Measurements from ENCODE around the gene TOB1.

TOB1 gene

DNA sequence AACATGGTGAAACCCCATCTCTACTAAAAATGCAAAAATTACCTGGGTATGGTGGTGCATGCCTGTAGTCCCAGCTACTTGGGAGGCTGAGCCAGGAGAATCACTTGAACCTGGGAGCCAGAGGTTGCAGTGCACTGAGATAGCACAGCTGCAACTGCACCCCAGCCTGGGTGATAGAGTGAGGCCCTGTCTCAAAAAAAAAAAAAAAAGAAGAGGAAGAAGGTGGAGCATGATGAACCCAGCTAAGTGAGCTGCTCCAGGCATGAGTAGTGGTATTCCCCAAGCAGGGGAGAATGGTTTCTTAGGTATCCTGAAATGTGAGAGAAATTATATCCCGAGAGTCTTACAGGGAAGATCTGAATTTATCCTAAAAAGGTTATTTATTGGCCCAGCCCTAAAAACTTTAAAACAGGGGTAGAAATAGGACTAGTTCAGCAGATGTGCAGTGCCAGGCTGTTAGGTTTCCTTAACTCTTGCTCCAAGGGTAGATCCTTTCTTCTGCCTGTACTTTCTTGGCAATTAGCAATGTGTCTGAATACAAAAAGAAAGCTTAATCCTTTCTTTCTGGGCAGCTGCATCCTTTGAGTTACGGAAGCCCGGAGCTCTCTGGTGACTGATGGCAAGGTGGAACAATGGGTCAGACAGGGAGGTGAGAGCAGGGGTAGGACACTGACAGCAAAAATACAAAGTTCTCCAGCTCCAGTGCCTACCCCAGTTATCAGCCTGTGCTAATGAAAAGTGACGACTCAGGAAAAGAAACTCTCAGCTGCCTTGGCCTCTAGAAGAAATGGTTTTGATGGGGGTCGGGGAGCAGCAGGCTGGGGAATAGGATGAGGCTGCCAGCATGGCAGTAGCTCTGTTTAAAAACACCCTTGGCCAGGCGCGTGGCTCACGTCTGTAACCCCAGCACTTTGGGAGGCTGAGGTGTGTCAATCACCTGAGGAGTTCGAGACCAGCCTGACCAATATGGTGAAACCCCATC is 36.5 kb upstream of the TOB1 start:
- H3K27ac ChIP-seq (ENCODE audit: low read length), result no peak overlapping the region

DNA sequence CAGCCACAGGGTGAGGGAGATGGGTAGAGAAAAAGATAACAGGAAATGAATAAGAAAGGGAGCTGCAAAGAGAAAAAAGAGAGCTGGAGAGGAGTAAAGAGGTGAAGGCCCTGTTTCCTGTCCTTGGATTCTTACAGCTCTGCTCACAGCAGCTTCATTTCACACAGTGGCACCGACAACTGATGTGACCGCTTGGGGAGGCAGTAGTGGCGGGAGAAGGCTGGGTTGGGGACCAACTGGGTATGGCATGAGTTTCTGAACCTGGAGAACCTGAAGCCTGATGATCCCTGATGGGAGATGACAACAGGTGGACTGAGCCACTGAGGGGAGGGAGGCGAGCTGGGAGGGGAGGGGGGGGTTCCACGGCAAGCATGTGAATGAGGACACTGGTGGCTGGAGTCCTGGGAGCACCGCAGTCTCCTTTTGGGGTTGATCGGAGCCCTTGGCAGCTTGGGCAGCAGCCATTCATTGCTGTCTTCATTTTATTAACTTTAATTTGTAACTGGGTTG is 34.3 kb upstream of the TOB1 start:
- no peak for DNase-seq
- Histone ChIP-seq H3K4me1 (ENCODE audit: insufficient read depth, low read length) (no peaks in the 10 kb centered on the region), H3K36me3 (ENCODE audit: insufficient read depth, low read length) (no peaks in the 10 kb centered on the region), H3K79me2 (ENCODE audit: insufficient read depth, low read length) (no peaks in the 10 kb centered on the region), H4K20me1 (ENCODE audit: insufficient read depth, low read length) (no peaks in the 10 kb centered on the region), H3K4me3 (ENCODE audit: low read depth in 1 of 2, low read length in 2 of 2) (no peak overlapping the region), H3K27ac (ENCODE audit: low read length) (no peak overlapping the region), H3K4me2 (ENCODE audit: insufficient read depth, low read length) (no peak overlapping the region), H3K27me3 (ENCODE audit: insufficient read depth, low read length, poor library complexity) (no peaks in the 10 kb centered on the region), H2AFZ (ENCODE audit: low read depth, low read length) (no peak overlapping the region), H3K9me3 (ENCODE audit: insufficient read depth, low read length, severe bottlenecking) (no peaks in the 10 kb centered on the region), H3K9ac (ENCODE audit: low read depth, low read length) (no peak overlapping the region)
- no peak for ATAC-seq (ENCODE audit: insufficient read depth, low read depth)
- TF ChIP-seq, protein P1, sequence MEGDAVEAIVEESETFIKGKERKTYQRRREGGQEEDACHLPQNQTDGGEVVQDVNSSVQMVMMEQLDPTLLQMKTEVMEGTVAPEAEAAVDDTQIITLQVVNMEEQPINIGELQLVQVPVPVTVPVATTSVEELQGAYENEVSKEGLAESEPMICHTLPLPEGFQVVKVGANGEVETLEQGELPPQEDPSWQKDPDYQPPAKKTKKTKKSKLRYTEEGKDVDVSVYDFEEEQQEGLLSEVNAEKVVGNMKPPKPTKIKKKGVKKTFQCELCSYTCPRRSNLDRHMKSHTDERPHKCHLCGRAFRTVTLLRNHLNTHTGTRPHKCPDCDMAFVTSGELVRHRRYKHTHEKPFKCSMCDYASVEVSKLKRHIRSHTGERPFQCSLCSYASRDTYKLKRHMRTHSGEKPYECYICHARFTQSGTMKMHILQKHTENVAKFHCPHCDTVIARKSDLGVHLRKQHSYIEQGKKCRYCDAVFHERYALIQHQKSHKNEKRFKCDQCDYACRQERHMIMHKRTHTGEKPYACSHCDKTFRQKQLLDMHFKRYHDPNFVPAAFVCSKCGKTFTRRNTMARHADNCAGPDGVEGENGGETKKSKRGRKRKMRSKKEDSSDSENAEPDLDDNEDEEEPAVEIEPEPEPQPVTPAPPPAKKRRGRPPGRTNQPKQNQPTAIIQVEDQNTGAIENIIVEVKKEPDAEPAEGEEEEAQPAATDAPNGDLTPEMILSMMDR (IDR thresholded peaks at IDR 0.05; ENCODE audit: borderline replicate concordance, extremely low read depth, low read length, poor library complexity, severe bottlenecking), result no peak
- TF ChIP-seq EZH2 (IDR thresholded peaks at IDR 0.05; ENCODE audit: borderline replicate concordance, low read depth, low read length, severe bottlenecking), result no peak

More for the DNA sequence above, 36.5 kb upstream of the TOB1 start:
- H3K4me3 ChIP-seq (ENCODE audit: low read depth in 1 of 2, low read length in 2 of 2), result no peak overlapping the region
- no peak overlapping the region for H3K4me2 ChIP-seq (ENCODE audit: insufficient read depth, low read length)
- no peak overlapping the region for H3K9ac ChIP-seq (ENCODE audit: low read depth, low read length)
- TF ChIP-seq, protein P1 (IDR thresholded peaks at IDR 0.05; ENCODE audit: borderline replicate concordance, extremely low read depth, low read length, poor library complexity, severe bottlenecking), result no peak
- TF ChIP-seq EZH2 (IDR thresholded peaks at IDR 0.05; ENCODE audit: borderline replicate concordance, low read depth, low read length, severe bottlenecking), result no peak
- H3K9me3 ChIP-seq (ENCODE audit: insufficient read depth, low read length, severe bottlenecking), result no peaks in the 10 kb centered on the region
- no peaks in the 10 kb centered on the region for H3K4me1 ChIP-seq (ENCODE audit: insufficient read depth, low read length)
- DNase-seq, result no peak
- no peak overlapping the region for H2AFZ ChIP-seq (ENCODE audit: low read depth, low read length)
- no peak for ATAC-seq (ENCODE audit: insufficient read depth, low read depth)
- no peaks in the 10 kb centered on the region for H3K36me3 ChIP-seq (ENCODE audit: insufficient read depth, low read length)
- no peaks in the 10 kb centered on the region for H4K20me1 ChIP-seq (ENCODE audit: insufficient read depth, low read length)
- no peaks in the 10 kb centered on the region for H3K79me2 ChIP-seq (ENCODE audit: insufficient read depth, low read length)
- H3K27me3 ChIP-seq (ENCODE audit: insufficient read depth, low read length, poor library complexity), result no peaks in the 10 kb centered on the region

DNA sequence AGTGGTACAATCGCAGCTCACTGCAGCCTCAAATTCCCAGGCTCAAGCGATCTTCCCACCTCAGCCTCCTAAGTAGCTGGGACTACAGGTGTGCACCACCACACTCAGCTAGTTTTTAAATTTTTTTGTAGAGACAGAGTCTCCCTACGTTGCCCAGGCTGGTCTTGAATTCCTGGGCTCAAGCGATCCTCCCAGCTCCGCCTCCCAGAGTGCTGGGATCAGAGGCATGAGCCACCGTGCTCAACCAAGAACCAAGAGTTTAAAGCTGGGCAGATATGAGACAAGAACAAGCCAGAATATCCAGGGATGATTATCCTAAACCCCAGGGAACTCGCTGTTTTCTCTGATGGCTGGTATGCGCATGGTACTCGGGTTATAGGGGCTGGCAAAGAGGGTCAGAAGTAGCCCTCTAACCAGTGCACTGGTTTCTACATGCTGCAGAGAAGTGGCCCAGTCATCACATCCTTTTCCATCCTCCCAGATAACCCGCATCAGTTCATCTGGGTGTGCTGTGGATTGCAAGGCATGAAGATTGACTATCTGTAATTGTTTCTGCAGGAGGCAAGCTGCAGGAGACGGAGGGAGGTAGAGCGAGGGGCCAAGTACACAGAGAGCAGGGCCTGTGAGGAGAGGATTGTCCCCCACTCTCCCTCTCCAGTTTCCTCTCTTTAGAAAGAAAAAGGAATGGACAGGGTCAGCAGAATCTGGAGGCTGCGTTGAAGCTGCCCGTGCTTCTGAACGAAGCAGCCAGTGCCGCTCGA is 33.6 kb upstream of the TOB1 start:
- Histone ChIP-seq H3K9me3 (ENCODE audit: insufficient read depth, low read length, severe bottlenecking) (no peaks in the 10 kb centered on the region), H3K27ac (ENCODE audit: low read length) (no peak overlapping the region), H3K4me3 (ENCODE audit: low read depth in 1 of 2, low read length in 2 of 2) (no peak overlapping the region), H3K27me3 (ENCODE audit: insufficient read depth, low read length, poor library complexity) (no peaks in the 10 kb centered on the region), H3K4me1 (ENCODE audit: insufficient read depth, low read length) (no peaks in the 10 kb centered on the region), H2AFZ (ENCODE audit: low read depth, low read length) (no peak overlapping the region), H4K20me1 (ENCODE audit: insufficient read depth, low read length) (no peaks in the 10 kb centered on the region), H3K9ac (ENCODE audit: low read depth, low read length) (no peak overlapping the region), H3K79me2 (ENCODE audit: insufficient read depth, low read length) (no peaks in the 10 kb centered on the region), H3K4me2 (ENCODE audit: insufficient read depth, low read length) (no peak overlapping the region), H3K36me3 (ENCODE audit: insufficient read depth, low read length) (no peaks in the 10 kb centered on the region)
- ATAC-seq (ENCODE audit: insufficient read depth, low read depth) (no peak), DNase-seq (no peak)
- no peak for TF ChIP-seq EZH2 (IDR thresholded peaks at IDR 0.05; ENCODE audit: borderline replicate concordance, low read depth, low read length, severe bottlenecking)
- TF ChIP-seq, protein P1 (IDR thresholded peaks at IDR 0.05; ENCODE audit: borderline replicate concordance, extremely low read depth, low read length, poor library complexity, severe bottlenecking), result no peak
